HEK293 (cell line): Measurements from ENCODE around the gene MOB1A.

ENCODE experiments used
- EGR2 ChIP-seq: fragments of 450-650 bp; formaldehyde crosslinking; IDR thresholded peaks from 2 replicates; pipeline ENCODE4 v1.5.1; 2016; ENCODE audit warnings: low read depth, missing biosample characterization, missing genetic modification characterization
- KLF16 ChIP-seq: fragments of 450-650 bp; formaldehyde crosslinking; IDR thresholded peaks from 2 replicates; pipeline ENCODE4 v1.5.1; 2017; ENCODE audit warnings: missing biosample characterization, missing genetic modification characterization
- OSR2 ChIP-seq: fragments of 450-650 bp; formaldehyde crosslinking; IDR thresholded peaks from 2 replicates; pipeline ENCODE4 v1.5.1; 2016; ENCODE audit warnings: missing biosample characterization, missing genetic modification characterization
- WT1 ChIP-seq: fragments of 450-650 bp; formaldehyde crosslinking; IDR thresholded peaks from 2 replicates; pipeline ENCODE4 v1.5.1; 2016; ENCODE audit warnings: missing biosample characterization, missing genetic modification characterization
- ZBTB20 ChIP-seq: fragments of 450-650 bp; formaldehyde crosslinking; IDR thresholded peaks from 2 replicates; pipeline ENCODE4 v1.5.1; 2016; ENCODE audit warnings: missing biosample characterization, missing genetic modification characterization
- ZFHX2 ChIP-seq: fragments of 450-650 bp; formaldehyde crosslinking; conservative IDR thresholded peaks from 2 replicates; pipeline ENCODE4 v1.5.1; 2016; ENCODE audit warnings: missing biosample characterization, missing genetic modification characterization
- ZFP69B ChIP-seq: fragments of 450-650 bp; formaldehyde crosslinking; IDR thresholded peaks from 2 replicates; pipeline ENCODE4 v1.5.1; 2016; ENCODE audit warnings: missing biosample characterization, missing genetic modification characterization
- ZNF132 ChIP-seq: fragments of 450-650 bp; formaldehyde crosslinking; IDR thresholded peaks from 2 replicates; pipeline ENCODE4 v1.5.1; 2017; ENCODE audit warnings: missing biosample characterization, missing genetic modification characterization, borderline replicate concordance
- ZNF202 ChIP-seq: fragments of 450-650 bp; formaldehyde crosslinking; IDR thresholded peaks from 2 replicates; pipeline ENCODE4 v1.5.1; 2016; ENCODE audit warnings: missing biosample characterization, missing genetic modification characterization, borderline replicate concordance
- ZNF221 ChIP-seq: fragments of 450-650 bp; formaldehyde crosslinking; IDR thresholded peaks from 2 replicates; pipeline ENCODE4 v1.5.1; 2017; ENCODE audit warnings: missing biosample characterization, missing genetic modification characterization, borderline replicate concordance
- ZNF324 ChIP-seq: fragments of 450-650 bp; formaldehyde crosslinking; IDR thresholded peaks from 2 replicates; pipeline ENCODE4 v1.5.1; 2016; ENCODE audit warnings: missing biosample characterization, missing genetic modification characterization
- ZNF335 ChIP-seq: fragments of 450-650 bp; formaldehyde crosslinking; conservative IDR thresholded peaks from 2 replicates; pipeline ENCODE4 v1.5.1; 2016; ENCODE audit warnings: missing biosample characterization, missing genetic modification characterization
- ZNF354C ChIP-seq: fragments of 450-650 bp; formaldehyde crosslinking; IDR thresholded peaks from 2 replicates; pipeline ENCODE4 v1.5.1; 2016; ENCODE audit warnings: missing biosample characterization, missing genetic modification characterization, low read depth, borderline replicate concordance
- ZNF37A ChIP-seq: fragments of 450-650 bp; IDR thresholded peaks from 2 replicates; pipeline ENCODE4 v1.5.1; 2018; ENCODE audit warnings: missing biosample characterization, missing genetic modification characterization
- ZNF404 ChIP-seq: fragments of 450-650 bp; formaldehyde crosslinking; IDR thresholded peaks from 2 replicates; pipeline ENCODE4 v1.5.1; 2017; ENCODE audit warnings: missing biosample characterization, missing genetic modification characterization
- ZNF514 ChIP-seq: fragments of 450-650 bp; formaldehyde crosslinking; IDR thresholded peaks from 2 replicates; pipeline ENCODE4 v1.5.1; 2016; ENCODE audit warnings: missing biosample characterization, missing genetic modification characterization
- ZNF600 ChIP-seq: fragments of 450-650 bp; formaldehyde crosslinking; IDR thresholded peaks from 2 replicates; pipeline ENCODE4 v1.5.1; 2016; ENCODE audit warnings: missing biosample characterization, missing genetic modification characterization
- ZNF664 ChIP-seq: fragments of 450-650 bp; formaldehyde crosslinking; IDR thresholded peaks from 2 replicates; pipeline ENCODE4 v1.5.1; 2016; ENCODE audit warnings: missing biosample characterization, missing genetic modification characterization
- ZNF76 ChIP-seq: fragments of 450-650 bp; formaldehyde crosslinking; IDR thresholded peaks from 2 replicates; pipeline ENCODE4; 2016; ENCODE audit warnings: low read depth, missing biosample characterization, missing genetic modification characterization, borderline replicate concordance
- ZNF777 ChIP-seq: fragments of 450-650 bp; formaldehyde crosslinking; IDR thresholded peaks from 2 replicates; pipeline ENCODE4 v1.5.1; 2017; ENCODE audit warnings: missing biosample characterization, missing genetic modification characterization, borderline replicate concordance
- ZNF792 ChIP-seq: fragments of 450-650 bp; formaldehyde crosslinking; IDR thresholded peaks from 2 replicates; pipeline ENCODE4 v1.5.1; 2016; ENCODE audit warnings: missing biosample characterization, missing genetic modification characterization
- ZSCAN16 ChIP-seq: fragments of 450-650 bp; formaldehyde crosslinking; IDR thresholded peaks from 2 replicates; pipeline ENCODE4 v1.5.1; 2016; ENCODE audit warnings: missing biosample characterization, missing genetic modification characterization
- TF ChIP-seq, protein P1 (sequence below): fragments of 450-650 bp; formaldehyde crosslinking; IDR thresholded peaks from 2 replicates; pipeline ENCODE4 v1.5.1; 2016; ENCODE audit warnings: missing biosample characterization, missing genetic modification characterization
- TF ChIP-seq, protein P2 (sequence below): fragments of 450-650 bp; formaldehyde crosslinking; conservative IDR thresholded peaks from 2 replicates; pipeline ENCODE4 v1.5.1; 2016; ENCODE audit warnings: low read depth, missing biosample characterization, missing genetic modification characterization
- TF ChIP-seq, protein P3 (sequence below): fragments of 450-650 bp; formaldehyde crosslinking; IDR thresholded peaks from 2 replicates; pipeline ENCODE4 v1.5.1; 2016; ENCODE audit warnings: missing biosample characterization, missing genetic modification characterization
- TF ChIP-seq, protein P4 (sequence below): fragments of 450-650 bp; formaldehyde crosslinking; IDR thresholded peaks from 2 replicates; pipeline ENCODE4 v1.5.1; 2016; ENCODE audit warnings: missing biosample characterization, missing genetic modification characterization
- TF ChIP-seq, protein P5 (sequence below): fragments of 450-650 bp; IDR thresholded peaks from 2 replicates; pipeline ENCODE4 v1.5.1; 2018; ENCODE audit warnings: missing biosample characterization, mild to moderate bottlenecking, missing genetic modification characterization

Gene MOB1A

DNA sequence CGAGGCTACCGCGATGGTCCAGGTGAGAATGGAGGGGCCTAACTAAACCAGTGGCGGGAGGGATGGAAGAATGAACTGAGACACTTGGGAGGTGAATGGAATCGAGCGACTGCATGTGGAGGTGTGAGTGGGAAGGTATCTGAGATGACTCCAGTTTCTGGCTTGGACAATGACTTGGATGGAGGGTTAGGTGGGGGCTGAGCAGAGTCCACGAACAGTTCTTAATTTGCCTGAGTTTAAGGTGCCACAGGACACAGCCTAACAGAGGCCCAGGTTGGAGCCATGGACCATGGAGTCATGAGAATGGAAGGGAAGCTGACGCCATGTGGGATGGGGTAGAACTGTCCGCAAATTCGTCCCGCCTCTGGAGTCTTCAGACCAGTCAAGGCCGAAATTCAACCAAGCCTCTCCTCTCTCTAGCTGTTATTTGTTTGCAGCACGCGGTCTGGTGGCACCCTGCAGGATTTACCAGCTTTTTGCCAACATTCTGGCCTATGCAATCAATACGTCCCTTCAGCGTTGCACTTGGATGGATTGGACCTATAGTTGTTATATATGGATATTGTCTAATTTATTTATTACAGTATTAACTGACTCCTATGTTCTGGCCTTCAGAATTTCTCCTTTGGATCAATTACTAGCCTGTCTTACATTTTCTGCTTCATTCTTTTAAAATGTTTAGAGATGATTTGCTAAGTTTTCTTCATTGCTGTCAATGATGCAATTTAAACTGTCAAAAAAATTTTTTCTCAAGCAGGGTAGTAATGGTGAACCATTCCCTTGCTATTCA is 30.0 kb downstream of the MOB1A start (continued):
- TF ChIP-seq ZNF76 (tag by site-specific recombination) = no peak
- TF ChIP-seq ZNF335 (tag by site-specific recombination) = peak; percentile 66
- TF ChIP-seq, protein P1, sequence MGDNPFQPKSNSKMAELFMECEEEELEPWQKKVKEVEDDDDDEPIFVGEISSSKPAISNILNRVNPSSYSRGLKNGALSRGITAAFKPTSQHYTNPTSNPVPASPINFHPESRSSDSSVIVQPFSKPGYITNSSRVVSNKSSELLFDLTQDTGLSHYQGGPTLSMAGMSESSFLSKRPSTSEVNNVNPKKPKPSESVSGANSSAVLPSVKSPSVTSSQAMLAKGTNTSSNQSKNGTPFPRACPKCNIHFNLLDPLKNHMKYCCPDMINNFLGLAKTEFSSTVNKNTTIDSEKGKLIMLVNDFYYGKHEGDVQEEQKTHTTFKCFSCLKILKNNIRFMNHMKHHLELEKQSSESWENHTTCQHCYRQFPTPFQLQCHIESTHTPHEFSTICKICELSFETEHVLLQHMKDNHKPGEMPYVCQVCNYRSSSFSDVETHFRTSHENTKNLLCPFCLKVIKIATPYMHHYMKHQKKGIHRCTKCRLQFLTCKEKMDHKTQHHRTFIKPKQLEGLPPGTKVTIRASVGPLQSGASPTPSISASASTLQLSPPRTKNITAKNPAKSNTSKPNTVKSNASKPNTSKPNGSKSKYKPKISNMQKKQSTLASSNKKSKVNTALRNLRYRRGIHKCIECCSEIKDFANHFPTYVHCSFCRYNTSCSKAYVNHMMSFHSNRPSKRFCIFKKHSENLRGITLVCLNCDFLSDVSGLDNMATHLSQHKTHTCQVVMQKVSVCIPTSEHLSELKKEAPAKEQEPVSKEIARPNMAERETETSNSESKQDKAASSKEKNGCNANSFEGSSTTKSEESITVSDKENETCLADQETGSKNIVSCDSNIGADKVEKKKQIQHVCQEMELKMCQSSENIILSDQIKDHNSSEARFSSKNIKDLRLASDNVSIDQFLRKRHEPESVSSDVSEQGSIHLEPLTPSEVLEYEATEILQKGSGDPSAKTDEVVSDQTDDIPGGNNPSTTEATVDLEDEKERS (tag by site-specific recombination) = no peak
- no peak for TF ChIP-seq ZNF354C (tag by site-specific recombination)
- no peak for TF ChIP-seq ZNF777 (tag by site-specific recombination)
- TF ChIP-seq ZNF221 (tag by site-specific recombination) = no peak
- TF ChIP-seq ZNF132 (tag by site-specific recombination) = no peak
- TF ChIP-seq ZNF664 (tag by site-specific recombination) = no peak
- no peak for TF ChIP-seq OSR2 (tag by site-specific recombination)
- TF ChIP-seq, protein P2, sequence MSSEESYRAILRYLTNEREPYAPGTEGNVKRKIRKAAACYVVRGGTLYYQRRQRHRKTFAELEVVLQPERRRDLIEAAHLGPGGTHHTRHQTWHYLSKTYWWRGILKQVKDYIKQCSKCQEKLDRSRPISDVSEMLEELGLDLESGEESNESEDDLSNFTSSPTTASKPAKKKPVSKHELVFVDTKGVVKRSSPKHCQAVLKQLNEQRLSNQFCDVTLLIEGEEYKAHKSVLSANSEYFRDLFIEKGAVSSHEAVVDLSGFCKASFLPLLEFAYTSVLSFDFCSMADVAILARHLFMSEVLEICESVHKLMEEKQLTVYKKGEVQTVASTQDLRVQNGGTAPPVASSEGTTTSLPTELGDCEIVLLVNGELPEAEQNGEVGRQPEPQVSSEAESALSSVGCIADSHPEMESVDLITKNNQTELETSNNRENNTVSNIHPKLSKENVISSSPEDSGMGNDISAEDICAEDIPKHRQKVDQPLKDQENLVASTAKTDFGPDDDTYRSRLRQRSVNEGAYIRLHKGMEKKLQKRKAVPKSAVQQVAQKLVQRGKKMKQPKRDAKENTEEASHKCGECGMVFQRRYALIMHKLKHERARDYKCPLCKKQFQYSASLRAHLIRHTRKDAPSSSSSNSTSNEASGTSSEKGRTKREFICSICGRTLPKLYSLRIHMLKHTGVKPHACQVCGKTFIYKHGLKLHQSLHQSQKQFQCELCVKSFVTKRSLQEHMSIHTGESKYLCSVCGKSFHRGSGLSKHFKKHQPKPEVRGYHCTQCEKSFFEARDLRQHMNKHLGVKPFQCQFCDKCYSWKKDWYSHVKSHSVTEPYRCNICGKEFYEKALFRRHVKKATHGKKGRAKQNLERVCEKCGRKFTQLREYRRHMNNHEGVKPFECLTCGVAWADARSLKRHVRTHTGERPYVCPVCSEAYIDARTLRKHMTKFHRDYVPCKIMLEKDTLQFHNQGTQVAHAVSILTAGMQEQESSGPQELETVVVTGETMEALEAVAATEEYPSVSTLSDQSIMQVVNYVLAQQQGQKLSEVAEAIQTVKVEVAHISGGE = no peak
- TF ChIP-seq ZNF600 (tag by site-specific recombination) = 0 out of 2 replicates have a peak, but pooled peaks have one; percentile 62
- no peak for TF ChIP-seq ZFP69B
- no peak for TF ChIP-seq KLF16 (tag by site-specific recombination)
- TF ChIP-seq ZSCAN16 (tag by site-specific recombination) = no peak
- TF ChIP-seq, protein P3, sequence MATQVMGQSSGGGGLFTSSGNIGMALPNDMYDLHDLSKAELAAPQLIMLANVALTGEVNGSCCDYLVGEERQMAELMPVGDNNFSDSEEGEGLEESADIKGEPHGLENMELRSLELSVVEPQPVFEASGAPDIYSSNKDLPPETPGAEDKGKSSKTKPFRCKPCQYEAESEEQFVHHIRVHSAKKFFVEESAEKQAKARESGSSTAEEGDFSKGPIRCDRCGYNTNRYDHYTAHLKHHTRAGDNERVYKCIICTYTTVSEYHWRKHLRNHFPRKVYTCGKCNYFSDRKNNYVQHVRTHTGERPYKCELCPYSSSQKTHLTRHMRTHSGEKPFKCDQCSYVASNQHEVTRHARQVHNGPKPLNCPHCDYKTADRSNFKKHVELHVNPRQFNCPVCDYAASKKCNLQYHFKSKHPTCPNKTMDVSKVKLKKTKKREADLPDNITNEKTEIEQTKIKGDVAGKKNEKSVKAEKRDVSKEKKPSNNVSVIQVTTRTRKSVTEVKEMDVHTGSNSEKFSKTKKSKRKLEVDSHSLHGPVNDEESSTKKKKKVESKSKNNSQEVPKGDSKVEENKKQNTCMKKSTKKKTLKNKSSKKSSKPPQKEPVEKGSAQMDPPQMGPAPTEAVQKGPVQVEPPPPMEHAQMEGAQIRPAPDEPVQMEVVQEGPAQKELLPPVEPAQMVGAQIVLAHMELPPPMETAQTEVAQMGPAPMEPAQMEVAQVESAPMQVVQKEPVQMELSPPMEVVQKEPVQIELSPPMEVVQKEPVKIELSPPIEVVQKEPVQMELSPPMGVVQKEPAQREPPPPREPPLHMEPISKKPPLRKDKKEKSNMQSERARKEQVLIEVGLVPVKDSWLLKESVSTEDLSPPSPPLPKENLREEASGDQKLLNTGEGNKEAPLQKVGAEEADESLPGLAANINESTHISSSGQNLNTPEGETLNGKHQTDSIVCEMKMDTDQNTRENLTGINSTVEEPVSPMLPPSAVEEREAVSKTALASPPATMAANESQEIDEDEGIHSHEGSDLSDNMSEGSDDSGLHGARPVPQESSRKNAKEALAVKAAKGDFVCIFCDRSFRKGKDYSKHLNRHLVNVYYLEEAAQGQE (tag by site-specific recombination) = no peak
- TF ChIP-seq, protein P4, sequence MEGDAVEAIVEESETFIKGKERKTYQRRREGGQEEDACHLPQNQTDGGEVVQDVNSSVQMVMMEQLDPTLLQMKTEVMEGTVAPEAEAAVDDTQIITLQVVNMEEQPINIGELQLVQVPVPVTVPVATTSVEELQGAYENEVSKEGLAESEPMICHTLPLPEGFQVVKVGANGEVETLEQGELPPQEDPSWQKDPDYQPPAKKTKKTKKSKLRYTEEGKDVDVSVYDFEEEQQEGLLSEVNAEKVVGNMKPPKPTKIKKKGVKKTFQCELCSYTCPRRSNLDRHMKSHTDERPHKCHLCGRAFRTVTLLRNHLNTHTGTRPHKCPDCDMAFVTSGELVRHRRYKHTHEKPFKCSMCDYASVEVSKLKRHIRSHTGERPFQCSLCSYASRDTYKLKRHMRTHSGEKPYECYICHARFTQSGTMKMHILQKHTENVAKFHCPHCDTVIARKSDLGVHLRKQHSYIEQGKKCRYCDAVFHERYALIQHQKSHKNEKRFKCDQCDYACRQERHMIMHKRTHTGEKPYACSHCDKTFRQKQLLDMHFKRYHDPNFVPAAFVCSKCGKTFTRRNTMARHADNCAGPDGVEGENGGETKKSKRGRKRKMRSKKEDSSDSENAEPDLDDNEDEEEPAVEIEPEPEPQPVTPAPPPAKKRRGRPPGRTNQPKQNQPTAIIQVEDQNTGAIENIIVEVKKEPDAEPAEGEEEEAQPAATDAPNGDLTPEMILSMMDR (tag by site-specific recombination) = no peak
- TF ChIP-seq, protein P5, sequence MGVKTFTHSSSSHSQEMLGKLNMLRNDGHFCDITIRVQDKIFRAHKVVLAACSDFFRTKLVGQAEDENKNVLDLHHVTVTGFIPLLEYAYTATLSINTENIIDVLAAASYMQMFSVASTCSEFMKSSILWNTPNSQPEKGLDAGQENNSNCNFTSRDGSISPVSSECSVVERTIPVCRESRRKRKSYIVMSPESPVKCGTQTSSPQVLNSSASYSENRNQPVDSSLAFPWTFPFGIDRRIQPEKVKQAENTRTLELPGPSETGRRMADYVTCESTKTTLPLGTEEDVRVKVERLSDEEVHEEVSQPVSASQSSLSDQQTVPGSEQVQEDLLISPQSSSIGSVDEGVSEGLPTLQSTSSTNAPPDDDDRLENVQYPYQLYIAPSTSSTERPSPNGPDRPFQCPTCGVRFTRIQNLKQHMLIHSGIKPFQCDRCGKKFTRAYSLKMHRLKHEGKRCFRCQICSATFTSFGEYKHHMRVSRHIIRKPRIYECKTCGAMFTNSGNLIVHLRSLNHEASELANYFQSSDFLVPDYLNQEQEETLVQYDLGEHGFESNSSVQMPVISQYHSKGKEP (tag by site-specific recombination) = no peak
- no peak for TF ChIP-seq EGR2 (tag by site-specific recombination)
- no peak for TF ChIP-seq ZNF792 (tag by site-specific recombination)
- TF ChIP-seq ZNF202 (tag by site-specific recombination) = no peak
- peak; percentile 64 for TF ChIP-seq ZFHX2 (tag by site-specific recombination)
- TF ChIP-seq ZBTB20 = peak; percentile 6; the same call in 1 of the 2 replicates
- no peak for TF ChIP-seq ZNF324 (tag by site-specific recombination)
- no peak for TF ChIP-seq ZNF514 (tag by site-specific recombination)
- no peak for TF ChIP-seq ZNF37A (tag by site-specific recombination)
- TF ChIP-seq ZNF404 (tag by site-specific recombination) = no peak
- 0 out of 2 replicates have a peak, but pooled peaks have one; percentile 5 for TF ChIP-seq WT1 (tag by site-specific recombination)
